RWPE2 (cell line): Measurements from ENCODE around the gene TFDP2.

Experiments used
- ATAC-seq: fragments of 200-7000 bp; cut with Tn5 transposase; 3 replicates; pipeline ENCODE4 v1.9.1; 2021; ENCODE audit warnings: low read depth
- DNase-seq: peaks from one replicate; pipeline ENCODE4 v3.0.0-alpha.2; 2020; ENCODE audit warnings: low spot score
- H3K27ac ChIP-seq: fragments of 450-650 bp; 2 replicates; pipeline ENCODE4 v1.5.1; 2017; ENCODE audit warnings: mild to moderate bottlenecking; ENCODE audit not compliant: poor library complexity, severe bottlenecking
- H3K27me3 ChIP-seq: fragments of 250-450 bp; sonication (Bioruptor Pico); 2 replicates; pipeline ENCODE4 v1.5.1; 2021; ENCODE audit warnings: mild to moderate bottlenecking, moderate library complexity; ENCODE audit not compliant: insufficient read depth, poor library complexity, severe bottlenecking
- H3K36me3 ChIP-seq: fragments of 250-450 bp; sonication (Bioruptor Pico); 2 replicates; pipeline ENCODE4 v1.5.1; 2020; ENCODE audit warnings: low read depth, mild to moderate bottlenecking, moderate library complexity
- H3K4me1 ChIP-seq: fragments of 250-450 bp; sonication (Bioruptor Pico); 2 replicates; pipeline ENCODE4 v1.5.1; 2021; ENCODE audit warnings: mild to moderate bottlenecking, moderate library complexity; ENCODE audit not compliant: insufficient read depth, poor library complexity, severe bottlenecking
- H3K4me3 ChIP-seq: fragments of 250-450 bp; sonication (Bioruptor Pico); 2 replicates; pipeline ENCODE4 v1.5.1; 2021; ENCODE audit warnings: mild to moderate bottlenecking, moderate library complexity; ENCODE audit not compliant: severe bottlenecking
- H3K9me3 ChIP-seq: fragments of 250-450 bp; sonication (Bioruptor Pico); 2 replicates; pipeline ENCODE4 v1.5.1; 2021; ENCODE audit warnings: mild to moderate bottlenecking, moderate library complexity; ENCODE audit not compliant: severe bottlenecking
- CTCF ChIP-seq: fragments of 450-650 bp; IDR thresholded peaks from one replicate; pipeline ENCODE4 v1.5.1; 2017; ENCODE audit warnings: mild to moderate bottlenecking, moderate library complexity; ENCODE audit not compliant: poor library complexity, severe bottlenecking

The TFDP2 gene

GRCh38 chr3:141950572-141951493 is 198.5 kb downstream of the TFDP2 start:
- DNase-seq (no peak), ATAC-seq (no peak)
- TF ChIP-seq CTCF: no peak
- no peaks in the 10 kb centered on the region for H3K9me3 ChIP-seq
- H3K4me1 ChIP-seq: no peaks in the 10 kb centered on the region
- no peak overlapping the region for H3K27ac ChIP-seq
- H3K36me3 ChIP-seq: no peaks in the 10 kb centered on the region
- no peaks in the 10 kb centered on the region for H3K27me3 ChIP-seq
- H3K4me3 ChIP-seq: no peak overlapping the region

- Histone ChIP-seq H3K9me3 (no peaks in the 10 kb centered on the region), H3K27ac (no peak overlapping the region), H3K36me3 (no peaks in the 10 kb centered on the region), H3K27me3 (no peaks in the 10 kb centered on the region), H3K4me1 (no peaks in the 10 kb centered on the region), H3K4me3 (no peak overlapping the region)
- no peak for ATAC-seq
- TF ChIP-seq CTCF: no peak
- DNase-seq: no peak
These were observed 199.4 kb downstream of the TFDP2 start for GRCh38 chr3:141949972-141950371.

GRCh38 chr3:141949399-141949798 is 199.9 kb downstream of the TFDP2 start:
- Histone ChIP-seq H3K4me3 (no peak overlapping the region), H3K4me1 (no peaks in the 10 kb centered on the region), H3K36me3 (no peaks in the 10 kb centered on the region), H3K27ac (no peak overlapping the region), H3K27me3 (no peaks in the 10 kb centered on the region), H3K9me3 (no peaks in the 10 kb centered on the region)
- no peak for TF ChIP-seq CTCF
- ATAC-seq: no peak
- DNase-seq: no peak

- H3K36me3 ChIP-seq: no peaks in the 10 kb centered on the region
- DNase-seq (no peak), ATAC-seq (no peak)
- TF ChIP-seq CTCF: no peak
- no peak overlapping the region for H3K4me3 ChIP-seq
- H3K27me3 ChIP-seq: no peaks in the 10 kb centered on the region
- peaks cover 4% of the 10 kb centered on the region for H3K4me1 ChIP-seq
- H3K9me3 ChIP-seq: no peaks in the 10 kb centered on the region
- H3K27ac ChIP-seq: no peak overlapping the region
These were observed 203.4 kb downstream of the TFDP2 start for GRCh38 chr3:141945726-141946485.

- DNase-seq (no peak), ATAC-seq (no peak)
- Histone ChIP-seq H3K36me3 (no peaks in the 10 kb centered on the region), H3K4me3 (no peak overlapping the region), H3K4me1 (peaks cover 24% of the 10 kb centered on the region), H3K27ac (no peak overlapping the region), H3K9me3 (no peaks in the 10 kb centered on the region), H3K27me3 (no peaks in the 10 kb centered on the region)
- no peak for TF ChIP-seq CTCF
These were observed 207.3 kb downstream of the TFDP2 start for GRCh38 chr3:141942006-141942405.
